DMS79 treated with DMSO at 0.1 percent for 48 hours (cell line): ENCODE results near the gene PRMT9.

ENCODE experiments used
- DNase-seq: peaks from one replicate; lab custom pipeline; 2025; lab: John Stamatoyannopoulos, UW

Gene PRMT9

DNA sequence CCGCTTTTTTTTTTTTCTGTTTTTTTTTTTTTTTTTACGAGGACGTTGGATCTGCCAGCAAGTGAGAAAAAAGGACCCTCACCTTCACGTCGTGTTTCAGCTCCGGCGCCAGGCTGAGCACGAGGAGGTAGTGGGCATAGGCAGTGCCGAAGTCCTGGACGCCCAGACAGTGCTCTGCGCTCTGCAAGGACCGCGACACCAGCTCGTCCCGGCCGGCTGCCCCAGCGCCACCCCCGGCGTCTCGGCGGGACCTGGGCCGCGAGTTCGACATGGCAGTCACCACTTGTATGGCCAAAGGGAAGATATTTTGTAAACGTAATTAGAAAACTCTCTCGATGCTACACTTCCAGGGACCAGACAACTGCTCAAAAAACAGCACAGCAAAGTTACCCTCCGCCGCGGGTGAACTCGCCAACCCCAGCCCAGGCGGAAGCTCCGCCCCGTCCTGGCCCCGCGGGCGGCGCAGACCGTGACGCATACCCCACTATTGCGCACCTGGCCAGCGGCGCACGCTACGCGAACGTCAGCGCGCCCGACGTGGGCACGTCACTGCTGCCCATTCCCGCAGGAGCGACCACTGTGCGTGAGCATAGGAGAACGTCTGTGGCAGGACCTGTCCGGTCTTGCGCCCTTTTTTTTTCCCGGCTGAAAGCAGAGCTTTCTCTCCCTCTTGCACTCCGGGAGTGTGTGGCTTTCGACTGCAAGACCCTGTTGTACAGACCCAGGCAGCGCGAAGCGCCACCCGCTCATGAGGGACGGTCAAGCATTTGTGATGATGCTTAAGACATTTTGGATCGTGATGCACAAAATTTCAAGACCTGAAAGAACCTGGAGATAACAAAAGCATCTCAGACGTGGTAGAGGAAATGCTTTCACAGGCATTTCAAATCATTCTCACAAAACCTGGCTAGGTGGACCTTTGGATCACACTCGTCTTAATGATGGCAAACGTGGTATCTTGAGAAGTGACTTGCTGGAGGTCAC, at the start of gene PRMT9:
Gene PRMT9, minus strand, starts transcription at position 447 of the 984 bp plus-strand sequence. Its CDS starts 176 bp downstream, at position 271.
- DNase-seq = peak; percentile 50

DNA sequence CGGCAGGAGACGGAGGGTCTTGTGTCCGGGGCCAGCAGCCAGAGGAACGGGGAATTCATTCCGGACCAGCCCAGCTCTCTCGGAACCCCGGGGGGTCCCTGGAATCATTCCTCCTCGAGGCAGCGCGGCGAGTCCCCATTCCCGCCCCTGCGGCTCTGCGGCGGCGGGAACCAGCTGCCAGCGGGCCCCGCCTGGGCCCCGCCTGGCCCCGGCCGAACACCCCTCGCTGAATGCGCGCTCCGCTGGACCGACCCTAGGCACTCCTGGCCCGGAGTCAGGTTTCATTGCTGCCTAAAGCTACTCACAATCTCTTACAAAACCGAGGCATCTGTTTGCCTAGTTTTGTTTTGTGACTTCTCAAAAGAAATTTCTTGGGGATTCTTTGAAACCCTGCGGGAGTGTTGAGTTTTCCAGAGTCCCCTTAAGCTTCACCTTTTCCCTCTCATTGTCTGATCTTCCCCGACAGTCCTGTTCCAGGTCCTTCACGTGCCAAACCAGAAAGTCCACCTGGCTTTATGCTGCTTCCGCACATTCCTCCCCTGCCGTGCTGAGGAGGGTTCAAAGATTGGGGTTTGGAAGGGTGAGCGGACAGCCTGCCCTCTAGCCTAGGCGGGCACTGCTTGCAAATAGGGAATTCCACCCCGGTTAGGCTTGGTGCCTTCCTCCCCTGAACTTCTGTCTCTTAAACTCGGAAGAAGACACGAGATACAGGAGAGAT, 48.7 kb upstream of the PRMT9 start:
- DNase-seq = no peak

GRCh38 chr4:147731580-147732517, 47.9 kb upstream of the PRMT9 start, which contains the start of gene ARHGAP10:
Gene ARHGAP10, plus strand, starts transcription at chr4:147732088. Its CDS starts 214 bp downstream, at chr4:147732302.
- no peak for DNase-seq

GRCh38 chr4:147730333-147730732, 46.4 kb upstream of the PRMT9 start:
- no peak for DNase-seq

- DNase-seq = no peak
Observed at GRCh38 chr4:147727476-147728028, 43.6 kb upstream of the PRMT9 start.

GRCh38 chr4:147725673-147726072, 41.7 kb upstream of the PRMT9 start:
- DNase-seq = no peak

- no peak for DNase-seq
Observed at GRCh38 chr4:147724468-147725201, 40.7 kb upstream of the PRMT9 start.

- no peak for DNase-seq
Observed at GRCh38 chr4:147723326-147723725, 39.4 kb upstream of the PRMT9 start.

GRCh38 chr4:147717878-147718277, 33.9 kb upstream of the PRMT9 start:
- no peak for DNase-seq

- no peak for DNase-seq
Observed at GRCh38 chr4:147714575-147715401, 30.8 kb upstream of the PRMT9 start.

- no peak for DNase-seq
Observed at GRCh38 chr4:147709999-147710398, 26.0 kb upstream of the PRMT9 start.

GRCh38 chr4:147707892-147708672, 24.1 kb upstream of the PRMT9 start:
- no peak for DNase-seq

- DNase-seq = no peak
Observed at GRCh38 chr4:147704846-147705245, 20.9 kb upstream of the PRMT9 start.

GRCh38 chr4:147696866-147697265, 12.9 kb upstream of the PRMT9 start:
- no peak for DNase-seq

DNA sequence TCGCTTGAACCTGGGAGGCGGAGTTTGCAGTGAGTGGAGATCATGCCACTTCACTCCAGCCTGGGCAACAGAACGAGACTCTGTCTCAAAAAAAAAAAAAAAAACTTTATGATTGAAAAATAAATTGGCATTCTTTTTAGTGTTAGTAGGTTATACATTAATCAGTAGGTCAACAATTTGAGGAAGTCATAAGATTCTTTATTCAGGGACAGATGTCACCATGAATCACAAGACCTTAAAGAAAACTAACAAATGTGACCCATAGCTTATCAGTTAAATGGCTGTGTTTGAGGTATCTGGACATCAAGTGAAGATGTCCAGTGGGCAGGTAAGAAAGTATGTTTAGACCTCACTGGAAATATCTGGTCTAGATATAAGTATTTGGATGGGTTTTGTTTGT, 9.3 kb upstream of the PRMT9 start:
- DNase-seq = no peak

DNA sequence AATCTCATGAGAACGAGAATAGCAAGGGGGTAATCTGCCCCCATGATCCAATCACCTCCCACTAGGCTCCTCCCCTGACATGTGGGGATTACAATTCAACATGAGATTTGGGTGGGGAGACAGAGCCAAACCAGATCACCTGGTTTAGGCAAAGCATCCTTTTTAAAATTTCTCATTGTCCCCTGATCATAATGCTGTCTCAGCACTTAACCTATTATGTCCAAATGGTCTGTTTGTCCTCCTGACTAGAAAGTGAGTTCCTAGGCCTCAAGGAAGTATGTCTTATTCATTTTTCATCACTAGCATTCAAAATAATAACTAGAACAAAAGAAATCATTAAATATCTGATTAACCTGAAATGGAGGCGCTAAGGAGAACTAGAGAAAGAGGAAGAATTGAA, 7.9 kb upstream of the PRMT9 start:
- no peak for DNase-seq

GRCh38 chr4:147689067-147689466, 5.1 kb upstream of the PRMT9 start:
- DNase-seq = no peak

DNA sequence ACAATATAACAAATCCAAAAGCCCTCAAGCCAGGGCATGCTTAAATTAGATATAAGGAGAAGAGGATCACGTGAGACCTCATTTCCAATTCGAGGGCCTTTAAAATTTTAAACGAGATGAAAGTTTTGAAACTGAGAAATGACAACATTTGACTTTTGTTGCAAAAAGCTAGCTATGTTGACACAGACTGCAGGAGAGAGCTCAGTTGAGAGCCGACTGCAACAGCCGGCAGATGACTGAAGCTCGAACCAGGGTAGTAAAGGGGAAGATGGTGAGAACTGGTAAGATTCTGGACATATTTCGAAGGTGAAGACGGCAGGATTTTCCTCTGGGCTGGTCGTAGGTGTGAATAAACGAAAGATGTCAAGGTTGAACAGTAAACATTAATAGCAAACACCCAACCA, 773 bp downstream of the PRMT9 start:
- DNase-seq = peak; percentile 0

- DNase-seq = no peak
Observed at GRCh38 chr4:147682755-147683154, 1.2 kb downstream of the PRMT9 start.
